HG02981 (cell line): ENCODE results near the gene PLPP1.

ENCODE experiments used
- ATAC-seq: cut with Tn5 transposase; IDR thresholded peaks from one replicate; pipeline ENCODE4 v1.9.1; 2021; ENCODE audit warnings: mild to moderate bottlenecking, moderate library complexity; ENCODE audit not compliant: unreplicated experiment

Gene PLPP1

GRCh38 chr5:55413644-55414043 lies 121.1 kb downstream of the PLPP1 start:
- no peak for ATAC-seq

- no peak for ATAC-seq
These were observed 122.9 kb downstream of the PLPP1 start for GRCh38 chr5:55411876-55412275.

- ATAC-seq, result no peak
These were observed 123.9 kb downstream of the PLPP1 start for GRCh38 chr5:55410845-55411244.

- ATAC-seq, result no peak
These were observed 125.0 kb downstream of the PLPP1 start for GRCh38 chr5:55409775-55410174.

- ATAC-seq, result no peak
These were observed 126.8 kb downstream of the PLPP1 start for GRCh38 chr5:55407984-55408383.

GRCh38 chr5:55407059-55407684 lies 127.6 kb downstream of the PLPP1 start:
- no peak for ATAC-seq

GRCh38 chr5:55406292-55406691 lies 128.5 kb downstream of the PLPP1 start:
- ATAC-seq, result no peak

- ATAC-seq, result no peak
These were observed 132.6 kb downstream of the PLPP1 start for GRCh38 chr5:55402199-55402598.

- no peak for ATAC-seq
These were observed 141.1 kb downstream of the PLPP1 start for GRCh38 chr5:55393501-55394175.

GRCh38 chr5:55392669-55393068 lies 142.1 kb downstream of the PLPP1 start:
- ATAC-seq, result no peak

- ATAC-seq, result no peak
These were observed 143.1 kb downstream of the PLPP1 start for GRCh38 chr5:55391707-55392106.

GRCh38 chr5:55387865-55388264 lies 146.9 kb downstream of the PLPP1 start:
- ATAC-seq, result no peak

- no peak for ATAC-seq
These were observed 148.4 kb downstream of the PLPP1 start for GRCh38 chr5:55386356-55386755.

GRCh38 chr5:55385846-55386245 lies 148.9 kb downstream of the PLPP1 start:
- no peak for ATAC-seq

- no peak for ATAC-seq
These were observed 149.5 kb downstream of the PLPP1 start for GRCh38 chr5:55385227-55385626.

- no peak for ATAC-seq
These were observed 150.7 kb downstream of the PLPP1 start for GRCh38 chr5:55384072-55384471.

GRCh38 chr5:55383254-55383653 lies 151.5 kb downstream of the PLPP1 start:
- ATAC-seq, result no peak

- no peak for ATAC-seq
These were observed 157.0 kb downstream of the PLPP1 start for GRCh38 chr5:55377810-55378209.
